HepG2 (cell line): ENCODE results near the gene GPC3. TPM values are rescaled to one million over a fixed set of nuclear protein-coding genes. Genes with fewer than 3 reads are reported as not detected.

Experiments
- ATAC-seq: fragments of 200-7000 bp; cut with Tn5 transposase; 3 replicates; pipeline ENCODE4 v1.9.1; 2020; ENCODE audit warnings: mild to moderate bottlenecking, moderate library complexity
- BruUV-seq: library from RNA; stranded (reverse); fragments of 400-500 nt; replicated peaks from 2 replicates; lab custom pipeline; 2021; lab: Mats Ljungman, UMichigan
- CTCF ChIA-PET: fragments of 300-600 bp; formaldehyde crosslinking; extraction: SDS; loops from one replicate; lab custom pipeline; 2021; ENCODE audit warnings: low total read pairs, inconsistent platforms, low intra/inter-chr PET ratio; lab: Yijun Ruan, JAX
- POLR2A ChIA-PET: fragments of 350-600 bp; sonication (Branson Sonifier 250); formaldehyde crosslinking; loops from one replicate; lab custom pipeline; 2020; ENCODE audit warnings: antibody characterized with exemption, inconsistent platforms; lab: Yijun Ruan, JAX
- DNase-seq: peaks from one replicate; pipeline ENCODE4 v3.0.0-alpha.2; 2015; ENCODE audit warnings: low spot score
- FAIRE-seq: peaks from 3 replicates; lab custom pipeline; 2011; peaks lifted over from hg19 to GRCh38; lab: Jason Lieb, UNC
- H2AFZ ChIP-seq: one replicate; pipeline ENCODE4 v1.6.1; 2011; ENCODE audit warnings: low read length, inconsistent platforms
- H3K27ac ChIP-seq: fragments of 300-600 bp; 3 replicates; pipeline ENCODE4 v1.8.0; 2011; ENCODE audit warnings: mixed run types, mild to moderate bottlenecking, mixed read lengths, low read length, inconsistent platforms; ENCODE audit not compliant: insufficient read depth; ENCODE audit errors: extremely low read length
- H3K27me3 ChIP-seq, 2 experiments: fragments of 200-600 bp in 1 of 2; 2 replicates in 1 of 2; 3 replicates in 1 of 2; pipeline versions ENCODE4 v1.6.0 to v1.8.0; 2011; ENCODE audit warnings: low read length in 2 of 2, mild to moderate bottlenecking in 2 of 2, moderate library complexity in 2 of 2, inconsistent platforms in 1 of 2; ENCODE audit not compliant: insufficient read depth in 2 of 2, control insufficient read depth in 1 of 2
- H3K36me3 ChIP-seq, 2 experiments: fragments of 200-600 bp in 1 of 2; replicated peaks in 1 of 2; 2 replicates in 1 of 2; 3 replicates in 1 of 2; pipeline versions ENCODE4 v1.5.1 to v1.8.0; 2011; ENCODE audit warnings: low read length in 2 of 2, inconsistent platforms in 1 of 2; ENCODE audit not compliant: insufficient read depth in 2 of 2, control insufficient read depth in 1 of 2
- H3K4me1 ChIP-seq: 2 replicates; pipeline ENCODE4 v1.5.1; 2012; ENCODE audit warnings: low read length, inconsistent platforms; ENCODE audit not compliant: insufficient read depth
- H3K4me2 ChIP-seq: 2 replicates; pipeline ENCODE4 v1.6.0; 2011; ENCODE audit warnings: low read depth, low read length, inconsistent platforms
- H3K4me3 ChIP-seq, 3 experiments: fragments of 200-600 bp in 1 of 3; sonication (generic), shearing (Covaris generic) in 1 of 3; replicated peaks in 1 of 3; 2 replicates each; pipeline ENCODE4 v1.5.1; 2011 to 2016; ENCODE audit warnings: low read length in 3 of 3, inconsistent platforms in 2 of 3, low read depth in 2 of 3, mild to moderate bottlenecking in 2 of 3, control low read depth in 1 of 3, mixed read lengths in 1 of 3; ENCODE audit not compliant: insufficient read depth in 1 of 3
- H3K79me2 ChIP-seq: one replicate; pipeline ENCODE4 v1.6.1; 2011; ENCODE audit warnings: low read length, inconsistent platforms; ENCODE audit not compliant: insufficient read depth
- H3K9ac ChIP-seq: 2 replicates; pipeline ENCODE4 v1.6.0; 2011; ENCODE audit warnings: mild to moderate bottlenecking, low read depth, low read length, inconsistent platforms; ENCODE audit not compliant: insufficient read depth
- H3K9me3 ChIP-seq: 2 replicates; pipeline ENCODE4 v1.5.1; 2012; ENCODE audit warnings: mild to moderate bottlenecking, low read length
- H4K20me1 ChIP-seq: 2 replicates; pipeline ENCODE4 v1.6.0; 2011; ENCODE audit warnings: inconsistent platforms, mild to moderate bottlenecking, low read length, moderate library complexity; ENCODE audit not compliant: insufficient read depth
- BHLHE40 ChIP-seq: IDR thresholded peaks from 2 replicates; pipeline ENCODE4 v1.6.1; 2011; ENCODE audit warnings: low read length, improper control_type of control experiment
- CBFB ChIP-seq: sonication (generic); formaldehyde crosslinking; IDR thresholded peaks from 2 replicates; pipeline ENCODE4 v1.4.0; 2020; ENCODE audit warnings: missing genetic modification reagents
- FOSL1 ChIP-seq: sonication (generic); formaldehyde crosslinking; IDR thresholded peaks from 2 replicates; pipeline ENCODE4 v1.9.0; 2021; ENCODE audit warnings: missing genetic modification reagents, borderline replicate concordance
- HOXA3 ChIP-seq: sonication (generic); formaldehyde crosslinking; IDR thresholded peaks from 2 replicates; pipeline ENCODE4 v1.5.0; 2020; ENCODE audit warnings: missing genetic modification reagents
- MTA1 ChIP-seq: sonication (generic); formaldehyde crosslinking; IDR thresholded peaks from 2 replicates; pipeline ENCODE4 v1.4.0; 2020; ENCODE audit warnings: missing genetic modification reagents, mild to moderate bottlenecking, borderline replicate concordance
- NFAT5 ChIP-seq: sonication (generic); formaldehyde crosslinking; IDR thresholded peaks from 2 replicates; pipeline ENCODE4 v1.4.0; 2020; ENCODE audit warnings: missing genetic modification reagents
- SMC3 ChIP-seq: IDR thresholded peaks from 2 replicates; pipeline ENCODE4 v1.6.1; 2011; ENCODE audit warnings: low read length, improper control_type of control experiment
- ZBTB10 ChIP-seq: sonication (generic); formaldehyde crosslinking; IDR thresholded peaks from 2 replicates; pipeline ENCODE4 v1.4.0; 2020; ENCODE audit warnings: missing genetic modification reagents, borderline replicate concordance
- ZNF281 ChIP-seq: sonication (generic); formaldehyde crosslinking; IDR thresholded peaks from 2 replicates; pipeline ENCODE4 v1.4.0; 2020; ENCODE audit warnings: missing genetic modification reagents, borderline replicate concordance
- ZNF326 ChIP-seq: sonication (generic); formaldehyde crosslinking; IDR thresholded peaks from 2 replicates; pipeline ENCODE4 v1.4.0; 2020; ENCODE audit warnings: missing genetic modification reagents, borderline replicate concordance
- ZNF441 ChIP-seq: sonication (generic); formaldehyde crosslinking; IDR thresholded peaks from 2 replicates; pipeline ENCODE4 v1.7.0; 2021; ENCODE audit warnings: missing genetic modification reagents, borderline replicate concordance
- WGBS: methylation state at CpG from one replicate; pipeline ENCODE4 v1.1.6; 2017; ENCODE audit warnings: low lambda C conversion rate; 5-methylcytosine and 5-hydroxymethylcytosine counted together
- in situ Hi-C: cut with HindIII; loops from 2 replicates; pipeline ENCODE4 v1.10.0; 2017; ENCODE audit warnings: low pct_unique_long_range_greater_than_20kb; ENCODE audit not compliant: extremely low pct_ligation_motif_present
- intact Hi-C: fragments of 100-400 bp; cut with micrococcal nuclease; formaldehyde crosslinking; loops from one replicate; pipeline ENCODE4 v1.10.0; 2022; ENCODE audit not compliant: unreplicated experiment
- polyA plus RNA-seq, 8 experiments: library from polyadenylated mRNA; depleted of rRNA in 3 of 8; stranded (reverse) in 7 of 8; unstranded in 1 of 8; fragments of >200 nt; fragmentation: Illumina TruSeq in 4 of 8; extraction: Trizol in 4 of 8; gene quantifications; 2 replicates each; pipeline versions ENCODE4 v1.2.1 to v1.2.3, GENCODE V29; 2011 to 2016; ENCODE audit warnings: low read depth in 4 of 8, missing spikeins in 1 of 8, mixed read lengths in 1 of 8; ENCODE audit not compliant: insufficient read depth in 1 of 8
- total RNA-seq, 5 experiments: library from RNA; depleted of rRNA; stranded (reverse); fragments of >200 nt; fragmentation: Illumina TruSeq; extraction: Trizol; gene quantifications; 2 replicates each; pipeline ENCODE4 v1.2.3, GENCODE V29; 2016; ENCODE audit warnings: low read depth in 1 of 5

The GPC3 gene
- total and polyA plus RNA-seq, 2 of the 13 experiments (the other 11 are each of a cell fraction or from before 2014, with no cell fraction given) = 1,799 to 3,263 TPM

- BruUV-seq = no TSS peak
- ATAC-seq = no peak
- H3K4me3 ChIP-seq = no peak overlapping the region
- H3K27ac ChIP-seq = peak overlapping the region; percentile 26
- intact Hi-C loops (no loop called here), in situ Hi-C loops (no loop called here)
- no peak for DNase-seq
- FAIRE-seq = no peak
- no peaks in the 10 kb centered on the region for H3K27me3 ChIP-seq
- peaks cover 1 to 35% of the 10 kb centered on the region in 2 experiments; a peak in 4 of 5 replicates for H3K36me3 ChIP-seq
- POLR2A ChIA-PET = interaction anchor here (2.3 to 2.6 kb wide), 2 partner anchors 21 to 61 kb away, joined by 6 to 8 read pairs; partner anchors contain the start of gene GPC3
- peaks cover 98% of the 10 kb centered on the region for H3K79me2 ChIP-seq
- 87% methylated on average over 3 of the region's 3 CpGs for WGBS
- peaks cover 97% of the 10 kb centered on the region for H3K4me1 ChIP-seq
- peaks cover 99% of the 10 kb centered on the region for H4K20me1 ChIP-seq
- H2AFZ ChIP-seq = no peak overlapping the region
- peak overlapping the region; percentile 18; the same call in 1 of the 2 replicates for H3K4me2 ChIP-seq
- no peaks in the 10 kb centered on the region for H3K9me3 ChIP-seq
- CTCF ChIA-PET = no interaction called here
- H3K9ac ChIP-seq = no peak overlapping the region
- TF ChIP-seq ZNF281 (CRISPR knock-in tag) = no peak
- TF ChIP-seq FOSL1 (CRISPR knock-in tag) = no peak
- no peak for TF ChIP-seq SMC3
- no peak for TF ChIP-seq ZNF326 (CRISPR knock-in tag)
- TF ChIP-seq NFAT5 = no peak
- no peak for TF ChIP-seq MTA1 (CRISPR knock-in tag)
- TF ChIP-seq ZNF441 = no peak
- TF ChIP-seq HOXA3 (CRISPR knock-in tag) = no peak
- no peak for TF ChIP-seq BHLHE40
- no peak for TF ChIP-seq CBFB (CRISPR knock-in tag)
- TF ChIP-seq ZBTB10 (CRISPR knock-in tag) = no peak
These were observed 20.1 kb downstream of the GPC3 start for GRCh38 chrX:133965321-133965720.
